GM23338 (cell line): ENCODE results near the gene TOR2A. TPM values are rescaled to one million over a fixed set of nuclear protein-coding genes. Genes with fewer than 3 reads are reported as not detected.

ENCODE experiments used
- ATAC-seq: fragments of 200-7000 bp; cut with Tn5 transposase; 3 replicates; pipeline ENCODE4 v1.9.1; 2020
- DNase-seq: peaks from one replicate; pipeline ENCODE4 v3.0.0-alpha.2; 2015; ENCODE audit warnings: low spot score
- H2AFZ ChIP-seq: fragments of 200-600 bp; sonication (generic); 2 replicates; pipeline ENCODE4 v1.8.0; 2016; ENCODE audit warnings: antibody characterized with exemption, mild to moderate bottlenecking, moderate library complexity
- H3F3A ChIP-seq: fragments of 200-600 bp; sonication (generic); replicated peaks from 2 replicates; pipeline ENCODE4 v1.8.0; 2017; ENCODE audit warnings: antibody characterized with exemption, mixed run types, low read depth
- H3K27ac ChIP-seq: fragments of 200-600 bp; sonication (generic); 2 replicates; pipeline ENCODE4 v1.6.1; 2016; ENCODE audit warnings: low read depth
- H3K27me3 ChIP-seq: fragments of 200-600 bp; sonication (generic); 2 replicates; pipeline ENCODE4 v1.8.0; 2016; ENCODE audit warnings: mild to moderate bottlenecking, mixed run types, moderate library complexity; ENCODE audit not compliant: insufficient read depth
- H3K36me3 ChIP-seq: fragments of 200-600 bp; sonication (generic); 2 replicates; pipeline ENCODE4 v1.8.0; 2016; ENCODE audit warnings: mild to moderate bottlenecking; ENCODE audit not compliant: insufficient read depth
- H3K4me1 ChIP-seq: fragments of 200-600 bp; sonication (generic); 2 replicates; pipeline ENCODE4 v1.8.0; 2016; ENCODE audit warnings: mild to moderate bottlenecking, moderate library complexity; ENCODE audit not compliant: insufficient read depth
- H3K4me2 ChIP-seq: fragments of 200-600 bp; sonication (generic); 2 replicates; pipeline ENCODE4 v1.7.1; 2017; ENCODE audit warnings: mixed run types
- H3K4me3 ChIP-seq: fragments of 200-600 bp; sonication (generic); 2 replicates; pipeline ENCODE4 v1.6.1; 2016; ENCODE audit warnings: mixed run types
- H3K79me2 ChIP-seq: fragments of 200-600 bp; sonication (generic); replicated peaks from 2 replicates; pipeline ENCODE4 v1.8.0; 2017; ENCODE audit warnings: mild to moderate bottlenecking; ENCODE audit not compliant: insufficient read depth
- H3K9me2 ChIP-seq: fragments of 200-600 bp; sonication (generic); 2 replicates; pipeline ENCODE4 v1.8.0; 2017; ENCODE audit not compliant: insufficient read depth
- H4K20me1 ChIP-seq: fragments of 200-600 bp; sonication (generic); replicated peaks from 2 replicates; pipeline ENCODE4 v1.8.0; 2017; ENCODE audit warnings: mild to moderate bottlenecking; ENCODE audit not compliant: insufficient read depth
- H3K27ac Mint-ChIP-seq: 2 replicates; pipeline ENCODE4 v1.8.0; 2020; ENCODE audit warnings: inconsistent platforms, mild to moderate bottlenecking, moderate library complexity, mixed read lengths
- H3K27me3 Mint-ChIP-seq: 3 replicates; pipeline ENCODE4 v1.8.0; 2022; ENCODE audit warnings: low read depth, mild to moderate bottlenecking, moderate library complexity, mixed read lengths, inconsistent platforms; ENCODE audit not compliant: insufficient read depth, poor library complexity
- H3K36me3 Mint-ChIP-seq: 3 replicates; pipeline ENCODE4 v1.8.0; 2021; ENCODE audit warnings: low read depth, mild to moderate bottlenecking, inconsistent platforms, moderate library complexity, mixed read lengths
- H3K4me1 Mint-ChIP-seq: 3 replicates; pipeline ENCODE4 v1.8.0; 2020; ENCODE audit warnings: mild to moderate bottlenecking, inconsistent platforms, mixed read lengths
- H3K4me3 Mint-ChIP-seq: 3 replicates; pipeline ENCODE4 v1.8.0; 2021; ENCODE audit warnings: moderate library complexity, mild to moderate bottlenecking, inconsistent platforms, mixed read lengths
- H3K9me3 Mint-ChIP-seq: 3 replicates; pipeline ENCODE4 v1.8.0; 2020; ENCODE audit warnings: moderate library complexity, mild to moderate bottlenecking, inconsistent platforms, mixed read lengths
- CTCF ChIP-seq, 2 experiments: fragments of 200-600 bp in 1 of 2; sonication (generic) in 1 of 2; conservative IDR thresholded peaks; 2 replicates each; pipeline versions ENCODE4 v1.5.1 to v1.6.1; 2016 to 2017; ENCODE audit warnings: antibody characterized with exemption in 2 of 2, low read depth in 2 of 2, mild to moderate bottlenecking in 2 of 2, moderate library complexity in 1 of 2
- POLR2AphosphoS5 ChIP-seq: IDR thresholded peaks from 2 replicates; pipeline ENCODE4 v1.6.1; 2016; ENCODE audit warnings: antibody characterized with exemption, low read depth
- ZNF114 ChIP-seq: fragments of 250-450 bp; sonication (Bioruptor Pico); IDR thresholded peaks from 2 replicates; pipeline ENCODE4 v1.5.0; 2020; ENCODE audit warnings: mild to moderate bottlenecking, moderate library complexity
- ZNF331 ChIP-seq: fragments of 250-450 bp; sonication (Bioruptor Pico); IDR thresholded peaks from 2 replicates; pipeline ENCODE4 v1.5.0; 2020; ENCODE audit warnings: low read depth, mild to moderate bottlenecking, moderate library complexity
- ZNF462 ChIP-seq: fragments of 250-450 bp; sonication (Bioruptor Pico); IDR thresholded peaks from 2 replicates; pipeline ENCODE4 v1.5.0; 2020; ENCODE audit warnings: mild to moderate bottlenecking, moderate library complexity
- polyA plus RNA-seq: library from polyadenylated mRNA; unstranded; fragments of >200 nt; fragmentation: Nextera tagmentation; extraction: Ambion mirVana; gene quantifications from 2 replicates; pipeline ENCODE4 v1.2.1, GENCODE V29; 2016
- total RNA-seq: library from RNA; depleted of rRNA; stranded (reverse); fragments of >200 nt; shearing (Covaris generic); gene quantifications from 2 replicates; pipeline ENCODE4 v1.2.3, GENCODE V29; 2014

Gene TOR2A
- total and polyA plus RNA-seq, 2 experiments from 2014 or later, result 14.4 to 23.5 TPM

- no peak overlapping the region for H3K27ac Mint-ChIP-seq
- peak; percentile 31 for ATAC-seq
- H3K36me3 ChIP-seq, result no peaks in the 10 kb centered on the region
- H3K27me3 ChIP-seq, result no peaks in the 10 kb centered on the region
- DNase-seq, result peak; percentile 68
- H3K27me3 Mint-ChIP-seq, result peaks cover 15% of the 10 kb centered on the region
- no peaks in the 10 kb centered on the region for H3K79me2 ChIP-seq
- peaks cover 10% of the 10 kb centered on the region for H3K4me1 ChIP-seq
- H3K36me3 Mint-ChIP-seq, result no peaks in the 10 kb centered on the region; the same call in 2 of the 3 replicates
- TF ChIP-seq ZNF331 (CRISPR knock-in tag), result no peak
- no peak for TF ChIP-seq POLR2AphosphoS5
- TF ChIP-seq ZNF462 (CRISPR knock-in tag), result no peak
- 0 out of 4 replicates have a peak, but pooled peaks of 1 of the 2 experiments have one; percentile 6 for TF ChIP-seq CTCF (conservative IDR thresholded peaks at IDR 0.05; ENCODE audit: low read depth in 2 of 2)
- no peak for TF ChIP-seq ZNF114 (CRISPR knock-in tag)
- H3K4me3 ChIP-seq, result no peak overlapping the region
- 0 out of 2 replicates have a peak, but pooled peaks cover 12% of the 10 kb centered on the region for H3F3A ChIP-seq
- H4K20me1 ChIP-seq, result no peaks in the 10 kb centered on the region
- H3K4me2 ChIP-seq, result peak overlapping the region; percentile 51
- no peaks in the 10 kb centered on the region for H3K9me2 ChIP-seq
- no peak overlapping the region for H3K4me3 Mint-ChIP-seq
- no peak overlapping the region for H3K27ac ChIP-seq
- peaks cover 29% of the 10 kb centered on the region for H3K4me1 Mint-ChIP-seq
- peaks cover 4% of the 10 kb centered on the region; the same call in 2 of the 3 replicates for H3K9me3 Mint-ChIP-seq
- H2AFZ ChIP-seq, result no peak overlapping the region
These were observed 23.2 kb downstream of the TOR2A start for GRCh38 chr9:127711831-127712274.
